ENCODE results near the gene PCDHGB4. TPM values are rescaled to one million over a fixed set of nuclear protein-coding genes. Genes with fewer than 3 reads are reported as not detected.
A peak's percentile ranks its signal among the peaks of the same experiment; 100 is the strongest.
"Not testable (repeated sequence)": the region's sequence is repeated elsewhere in the genome, so short reads cannot be mapped to it uniquely, and the experiment has no call there.

Gene PCDHGB4
- under 1 TPM in 1 of 2 experiments, not detected in 1; 0.11 TPM for total RNA-seq

GRCh38 chr5:141387557-141388311 is at the start of gene PCDHGB4:
Gene PCDHGB4 (plus strand): TSS chr5:141387698. CDS start chr5:141387885, 187 bp downstream.
- Mint-ChIP-seq H3K9me3 (peaks cover 18% of the 10 kb centered on the region), H3K27me3 (peaks cover 36% of the 10 kb centered on the region), H3K4me3 (peak within 1 kb of the TSS; percentile 30), H3K27ac (peak within 1 kb of the TSS; percentile 56)
- peak; percentile 52 for DNase-seq
- H3K36me3 Mint-ChIP-seq, POLR2A ChIA-PET, H3K4me1 Mint-ChIP-seq: not testable (repeated sequence)
- ATAC-seq (ENCODE audit: low read depth), result peak; percentile 58

DNA sequence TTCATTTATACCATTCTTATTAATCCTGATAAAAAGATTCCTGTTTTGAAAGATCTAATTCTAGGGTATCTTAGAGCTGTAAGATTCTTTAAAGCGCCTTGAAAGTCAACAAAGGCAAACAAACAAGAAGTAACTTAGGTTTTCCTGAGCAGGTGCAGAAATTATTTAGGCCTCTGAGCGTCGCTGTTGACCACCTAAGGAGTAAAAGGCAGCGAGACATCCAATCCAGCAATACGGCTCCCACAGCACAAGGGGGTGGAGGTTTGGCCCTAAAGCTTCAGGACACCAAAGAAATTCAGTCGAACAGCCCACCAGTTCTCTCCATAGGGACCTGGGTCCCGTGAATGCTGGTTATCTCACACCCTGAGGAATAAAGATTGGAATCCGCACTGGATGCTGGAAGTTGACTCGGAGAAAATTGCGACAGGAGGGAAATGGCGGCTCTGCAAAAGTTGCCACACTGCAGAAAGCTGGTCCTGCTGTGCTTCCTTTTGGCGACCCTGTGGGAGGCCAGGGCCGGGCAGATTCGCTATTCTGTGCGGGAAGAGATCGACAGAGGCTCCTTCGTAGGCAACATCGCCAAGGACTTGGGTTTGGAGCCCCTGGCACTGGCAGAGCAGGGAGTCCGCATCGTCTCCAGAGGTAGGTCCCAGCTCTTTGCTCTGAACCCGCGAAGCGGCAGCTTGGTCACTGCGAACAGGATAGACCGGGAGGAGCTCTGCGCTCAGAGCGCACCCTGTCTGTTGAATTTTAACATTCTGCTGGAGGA is 48.8 kb upstream of the PCDHGB4 start, which contains the start of gene PCDHGA2:
Gene PCDHGA2 (plus strand): TSS at position 223 of the 769 bp plus-strand sequence.
- ATAC-seq (ENCODE audit: low read depth) (no peak), DNase-seq (no peak)
- Mint-ChIP-seq H3K27ac (no peak within 1 kb of the TSS), H3K4me3 (peak within 1 kb of the TSS; percentile 28), H3K36me3 (peaks cover 4% of the 10 kb centered on the region), H3K4me1 (peaks cover 3% of the 10 kb centered on the region), H3K9me3 (peaks cover 15% of the 10 kb centered on the region), H3K27me3 (peaks cover 60% of the 10 kb centered on the region)
- POLR2A ChIA-PET, result interaction anchor here (0.6 to 1.3 kb wide), 3 partner anchors 9 to 115 kb away, joined by 3 to 4 read pairs (median 3); partner anchors contain the start of gene PCDHB14

DNA sequence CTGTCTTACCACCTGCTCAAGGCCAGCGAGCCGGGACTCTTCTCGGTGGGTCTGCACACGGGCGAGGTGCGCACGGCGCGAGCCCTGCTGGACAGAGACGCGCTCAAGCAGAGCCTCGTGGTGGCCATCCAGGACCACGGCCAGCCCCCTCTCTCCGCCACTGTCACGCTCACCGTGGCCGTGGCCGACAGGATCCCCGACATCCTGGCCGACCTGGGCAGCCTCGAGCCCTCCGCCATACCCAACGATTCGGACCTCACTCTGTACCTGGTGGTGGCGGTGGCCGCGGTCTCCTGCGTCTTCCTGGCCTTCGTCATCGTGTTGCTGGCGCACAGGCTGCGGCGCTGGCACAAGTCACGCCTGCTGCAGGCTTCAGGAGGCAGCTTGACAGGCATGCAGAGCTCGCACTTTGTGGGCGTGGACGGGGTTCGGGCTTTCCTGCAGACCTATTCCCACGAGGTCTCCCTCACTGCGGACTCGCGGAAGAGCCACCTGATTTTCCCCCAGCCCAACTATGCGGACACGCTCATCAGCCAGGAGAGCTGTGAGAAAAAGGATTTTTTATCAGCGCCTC is 46.6 kb upstream of the PCDHGB4 start:
- Mint-ChIP-seq H3K27me3 (peaks cover 46% of the 10 kb centered on the region), H3K9me3 (peaks cover 20% of the 10 kb centered on the region)
- H3K4me1 Mint-ChIP-seq; H3K36me3 Mint-ChIP-seq; H3K4me3 Mint-ChIP-seq; H3K27ac Mint-ChIP-seq; DNase-seq; POLR2A ChIA-PET; ATAC-seq (ENCODE audit: low read depth): not testable (repeated sequence)

DNA sequence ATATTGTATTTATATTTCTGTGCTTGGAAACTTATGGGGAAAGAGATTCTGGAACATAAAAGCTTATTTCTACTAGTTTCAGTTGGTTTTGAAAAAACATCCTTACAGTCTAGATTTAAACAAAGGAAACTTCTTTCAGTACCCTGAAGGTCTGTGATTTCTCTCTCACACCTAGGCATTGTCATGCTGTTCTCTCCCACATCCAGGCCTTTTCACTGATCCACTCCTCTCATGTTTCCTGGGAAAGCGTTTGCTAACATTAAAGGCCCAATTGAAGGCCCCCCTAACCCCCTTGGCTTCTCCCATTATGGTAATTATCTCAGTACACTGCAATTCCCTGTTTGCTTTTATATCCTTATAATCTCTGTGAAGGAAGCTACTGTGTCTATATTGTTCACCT is 44.7 kb upstream of the PCDHGB4 start:
- Mint-ChIP-seq H3K36me3 (peaks cover 4% of the 10 kb centered on the region), H3K9me3 (peaks cover 25% of the 10 kb centered on the region), H3K4me3 (no peak overlapping the region), H3K27me3 (peaks cover 48% of the 10 kb centered on the region), H3K27ac (no peak overlapping the region), H3K4me1 (peaks cover 3% of the 10 kb centered on the region)
- DNase-seq (no peak), ATAC-seq (ENCODE audit: low read depth) (no peak)
- POLR2A ChIA-PET, result no interaction called here

DNA sequence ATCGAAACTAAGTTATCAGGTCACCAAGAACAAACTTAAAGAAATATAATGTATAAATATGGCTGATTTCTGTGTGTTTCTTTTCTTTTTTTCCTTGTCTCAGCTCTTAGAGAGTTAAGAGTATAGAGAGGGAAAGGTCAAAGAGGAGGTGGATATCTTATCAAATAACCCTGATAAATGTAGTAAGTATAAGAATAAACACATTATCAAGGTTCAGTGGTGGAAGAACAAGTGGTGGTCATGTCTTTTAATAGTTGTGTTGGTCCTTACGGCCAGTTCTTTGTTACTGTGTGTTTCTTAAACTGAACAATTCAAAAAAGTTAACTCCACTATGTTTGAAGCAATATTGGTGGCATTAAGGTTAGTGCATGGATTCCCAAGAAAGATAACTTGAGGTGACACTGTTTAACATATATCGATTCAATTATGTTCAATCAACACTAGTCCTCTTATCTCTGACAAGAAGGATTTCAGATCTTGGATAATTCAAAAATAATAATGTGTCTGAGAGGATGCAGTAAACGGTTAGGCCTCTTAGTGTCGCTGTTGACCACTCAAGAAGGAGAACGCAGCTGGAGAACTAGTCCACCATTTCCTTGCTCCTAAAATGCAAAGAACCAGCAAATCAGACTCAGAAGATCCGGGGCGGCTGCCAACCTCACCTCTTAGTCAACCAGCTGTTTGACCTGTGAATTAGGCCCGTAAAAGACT is 44.1 kb upstream of the PCDHGB4 start, which contains the start of gene PCDHGA3:
Gene PCDHGA3 (plus strand): TSS at position 588 of the 711 bp plus-strand sequence. CDS start 205 bp downstream, outside the sequence.
- Mint-ChIP-seq H3K27ac (no peak within 1 kb of the TSS), H3K9me3 (peaks cover 20% of the 10 kb centered on the region), H3K4me1 (peaks cover 3% of the 10 kb centered on the region), H3K36me3 (peaks cover 4% of the 10 kb centered on the region), H3K4me3 (peak within 1 kb of the TSS; percentile 62), H3K27me3 (peaks cover 42% of the 10 kb centered on the region)
- DNase-seq (no peak), ATAC-seq (ENCODE audit: low read depth) (no peak)
- POLR2A ChIA-PET, result no interaction called here

DNA sequence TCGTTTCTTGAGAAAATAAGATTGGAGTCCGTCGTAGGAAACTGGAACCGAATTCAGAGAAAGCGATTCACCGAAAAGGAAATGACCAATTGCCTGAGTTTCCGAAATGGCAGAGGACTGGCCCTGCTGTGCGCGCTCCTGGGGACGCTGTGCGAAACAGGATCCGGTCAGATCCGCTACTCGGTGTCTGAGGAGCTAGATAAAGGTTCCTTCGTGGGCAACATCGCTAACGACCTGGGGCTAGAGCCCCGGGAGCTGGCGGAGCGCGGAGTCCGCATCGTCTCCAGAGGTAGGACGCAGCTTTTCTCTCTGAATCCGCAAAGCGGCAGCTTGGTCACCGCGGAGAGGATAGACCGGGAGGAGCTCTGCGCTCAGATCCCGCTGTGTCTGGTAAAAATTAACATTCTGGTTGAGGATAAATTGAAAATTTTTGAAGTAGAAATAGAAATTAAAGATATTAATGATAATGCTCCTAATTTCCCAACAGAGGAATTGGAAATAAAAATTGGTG is 43.5 kb upstream of the PCDHGB4 start:
- H3K27ac Mint-ChIP-seq, result no peak overlapping the region
- peaks cover 19% of the 10 kb centered on the region for H3K9me3 Mint-ChIP-seq
- H3K4me1 Mint-ChIP-seq, result peaks cover 1% of the 10 kb centered on the region
- POLR2A ChIA-PET, result no interaction called here
- ATAC-seq (ENCODE audit: low read depth) (no peak), DNase-seq (no peak)
- peaks cover 4% of the 10 kb centered on the region for H3K36me3 Mint-ChIP-seq
- peak overlapping the region; percentile 62 for H3K4me3 Mint-ChIP-seq
- H3K27me3 Mint-ChIP-seq, result peaks cover 37% of the 10 kb centered on the region

GRCh38 chr5:141345327-141345726 is 42.2 kb upstream of the PCDHGB4 start:
- ATAC-seq (ENCODE audit: low read depth) (no peak), DNase-seq (no peak)
- Mint-ChIP-seq H3K27ac (peak overlapping the region; percentile 6), H3K4me1 (peaks cover 1% of the 10 kb centered on the region), H3K36me3 (peaks cover 2% of the 10 kb centered on the region), H3K4me3 (no peak overlapping the region), H3K27me3 (peaks cover 39% of the 10 kb centered on the region), H3K9me3 (peaks cover 16% of the 10 kb centered on the region)
- POLR2A ChIA-PET, result no interaction called here

DNA sequence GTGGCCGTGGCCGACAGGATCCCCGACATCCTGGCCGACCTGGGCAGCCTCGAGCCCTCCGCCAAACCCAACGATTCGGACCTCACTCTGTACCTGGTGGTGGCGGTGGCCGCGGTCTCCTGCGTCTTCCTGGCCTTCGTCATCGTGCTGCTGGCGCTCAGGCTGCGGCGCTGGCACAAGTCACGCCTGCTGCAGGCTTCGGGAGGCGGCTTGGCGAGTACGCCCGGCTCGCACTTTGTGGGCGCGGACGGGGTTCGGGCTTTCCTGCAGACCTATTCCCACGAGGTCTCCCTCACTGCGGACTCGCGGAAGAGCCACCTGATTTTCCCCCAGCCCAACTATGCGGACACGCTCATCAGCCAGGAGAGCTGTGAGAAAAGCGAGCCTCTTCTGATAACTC is 41.5 kb upstream of the PCDHGB4 start:
- DNase-seq; H3K4me1 Mint-ChIP-seq; H3K36me3 Mint-ChIP-seq; H3K27ac Mint-ChIP-seq; POLR2A ChIA-PET; ATAC-seq (ENCODE audit: low read depth); H3K4me3 Mint-ChIP-seq: not testable (repeated sequence)
- H3K27me3 Mint-ChIP-seq, result peaks cover 38% of the 10 kb centered on the region
- peaks cover 16% of the 10 kb centered on the region for H3K9me3 Mint-ChIP-seq

DNA sequence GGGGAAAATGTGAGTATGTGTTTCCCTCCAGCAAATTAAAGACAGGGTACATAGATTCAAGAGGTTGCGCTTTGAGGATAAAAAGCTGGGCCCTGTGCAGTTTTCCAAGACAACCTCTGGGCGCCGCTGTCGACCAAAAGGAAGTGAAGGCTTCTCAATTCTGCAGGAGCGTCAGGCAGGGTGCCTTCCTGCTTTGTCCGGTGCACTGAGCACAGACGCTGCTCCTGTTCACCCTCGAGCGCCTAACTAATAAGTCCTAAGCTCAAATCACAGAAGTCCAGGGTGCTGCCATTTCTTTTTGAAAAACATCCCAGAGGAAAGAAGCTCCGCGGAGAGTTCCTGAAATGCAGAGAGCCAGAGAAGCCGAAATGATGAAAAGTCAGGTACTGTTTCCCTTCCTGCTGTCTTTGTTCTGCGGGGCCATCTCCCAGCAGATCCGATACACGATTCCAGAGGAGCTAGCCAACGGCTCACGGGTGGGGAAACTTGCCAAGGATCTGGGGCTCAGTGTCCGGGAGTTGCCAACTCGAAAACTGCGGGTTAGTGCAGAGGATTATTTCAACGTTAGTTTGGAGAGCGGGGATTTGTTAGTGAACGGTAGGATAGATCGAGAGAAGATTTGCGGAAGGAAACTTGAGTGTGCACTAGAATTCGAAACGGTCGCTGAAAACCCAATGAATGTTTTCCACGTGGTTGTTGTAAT is 37.4 kb upstream of the PCDHGB4 start, which contains the start of gene PCDHGB1:
Gene PCDHGB1 (plus strand): TSS at position 183 of the 703 bp plus-strand sequence. CDS start 162 bp downstream, at position 345.
- H3K4me1 Mint-ChIP-seq, result no peaks in the 10 kb centered on the region
- H3K4me3 Mint-ChIP-seq, result peak within 1 kb of the TSS; percentile 54
- peaks cover 38% of the 10 kb centered on the region for H3K27me3 Mint-ChIP-seq
- H3K9me3 Mint-ChIP-seq, result peaks cover 15% of the 10 kb centered on the region
- POLR2A ChIA-PET, result no interaction called here
- DNase-seq (no peak), ATAC-seq (ENCODE audit: low read depth) (peak; percentile 66)
- H3K27ac Mint-ChIP-seq, result no peak within 1 kb of the TSS
- H3K36me3 Mint-ChIP-seq, result peaks cover 2% of the 10 kb centered on the region

DNA sequence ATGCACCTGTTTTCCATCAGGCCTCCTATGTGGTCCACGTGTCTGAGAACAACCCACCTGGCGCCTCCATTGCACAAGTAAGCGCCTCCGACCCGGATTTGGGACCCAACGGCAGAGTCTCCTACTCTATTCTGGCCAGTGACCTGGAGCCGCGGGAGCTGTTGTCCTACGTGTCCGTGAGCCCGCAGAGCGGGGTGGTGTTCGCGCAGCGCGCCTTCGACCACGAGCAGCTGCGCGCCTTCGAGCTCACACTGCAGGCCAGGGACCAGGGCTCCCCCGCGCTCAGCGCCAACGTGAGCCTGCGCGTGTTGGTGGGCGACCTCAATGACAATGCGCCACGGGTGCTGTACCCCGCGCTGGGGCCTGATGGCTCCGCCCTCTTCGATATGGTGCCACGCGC is 35.9 kb upstream of the PCDHGB4 start:
- Mint-ChIP-seq H3K4me3 (no peak overlapping the region), H3K27ac (no peak overlapping the region), H3K9me3 (peaks cover 16% of the 10 kb centered on the region), H3K36me3 (peaks cover 2% of the 10 kb centered on the region), H3K4me1 (no peaks in the 10 kb centered on the region), H3K27me3 (peaks cover 43% of the 10 kb centered on the region)
- ATAC-seq (ENCODE audit: low read depth), result no peak
- no peak for DNase-seq
- POLR2A ChIA-PET, result no interaction called here

DNA sequence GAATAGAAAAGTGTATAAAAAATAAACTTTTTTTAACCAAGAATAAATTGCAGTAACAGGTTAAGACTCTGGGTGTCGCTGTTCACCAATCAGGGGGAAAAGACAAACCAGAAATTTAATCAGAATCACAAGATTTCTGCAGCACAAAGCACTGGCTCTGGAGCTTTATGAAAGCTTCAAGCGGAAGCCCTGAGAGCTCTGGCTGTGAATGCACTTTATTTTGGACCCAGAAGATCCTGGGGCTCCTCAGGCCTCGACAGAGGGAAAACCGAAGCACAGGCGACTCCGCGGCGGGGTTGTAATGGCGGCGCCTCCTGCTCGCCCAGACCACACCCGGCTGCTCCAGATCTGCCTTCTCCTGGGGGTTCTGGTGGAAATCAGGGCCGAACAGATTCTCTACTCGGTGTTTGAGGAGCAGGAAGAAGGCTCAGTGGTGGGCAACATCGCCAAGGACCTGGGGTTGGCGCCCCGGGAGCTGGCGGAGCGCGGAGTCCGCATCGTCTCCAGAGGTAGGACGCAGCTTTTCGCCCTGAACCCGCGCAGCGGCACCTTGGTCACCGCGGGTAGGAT is 32.5 kb upstream of the PCDHGB4 start, which contains the start of gene PCDHGA4:
Gene PCDHGA4 (plus strand): TSS at position 122 of the 570 bp plus-strand sequence. CDS start 87 bp downstream, at position 209.
- H3K36me3 Mint-ChIP-seq, result peaks cover 2% of the 10 kb centered on the region
- POLR2A ChIA-PET, result no interaction called here
- no peak for DNase-seq
- H3K4me1 Mint-ChIP-seq, result peaks cover 1% of the 10 kb centered on the region
- peaks cover 42% of the 10 kb centered on the region for H3K27me3 Mint-ChIP-seq
- no peak within 1 kb of the TSS for H3K27ac Mint-ChIP-seq
- ATAC-seq (ENCODE audit: low read depth), result no peak
- no peak within 1 kb of the TSS for H3K4me3 Mint-ChIP-seq
- peaks cover 13% of the 10 kb centered on the region for H3K9me3 Mint-ChIP-seq

DNA sequence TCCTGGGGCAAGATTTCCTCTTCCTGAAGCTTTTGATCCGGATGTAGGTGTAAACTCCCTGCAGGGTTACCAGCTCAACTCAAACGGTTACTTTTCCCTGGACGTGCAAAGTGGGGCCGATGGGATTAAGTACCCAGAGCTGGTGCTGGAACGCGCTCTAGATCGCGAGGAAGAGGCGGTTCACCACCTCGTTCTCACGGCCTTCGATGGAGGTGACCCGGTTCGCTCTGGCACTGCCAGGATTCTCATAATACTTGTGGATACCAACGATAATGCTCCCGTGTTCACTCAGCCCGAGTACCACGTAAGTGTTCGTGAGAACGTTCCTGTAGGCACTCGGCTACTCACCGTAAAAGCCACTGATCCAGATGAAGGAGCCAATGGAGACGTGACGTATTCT is 31.9 kb upstream of the PCDHGB4 start:
- POLR2A ChIA-PET, result no interaction called here
- no peak overlapping the region for H3K27ac Mint-ChIP-seq
- H3K4me1 Mint-ChIP-seq, result peaks cover 1% of the 10 kb centered on the region
- ATAC-seq (ENCODE audit: low read depth) (no peak), DNase-seq (no peak)
- H3K36me3 Mint-ChIP-seq, result peaks cover 2% of the 10 kb centered on the region
- H3K27me3 Mint-ChIP-seq, result peaks cover 44% of the 10 kb centered on the region
- H3K4me3 Mint-ChIP-seq, result no peak overlapping the region
- H3K9me3 Mint-ChIP-seq, result peaks cover 14% of the 10 kb centered on the region
